CD14-positive monocyte (primary cell): ENCODE results near the gene TRPC6. TPM values are rescaled to one million over a fixed set of nuclear protein-coding genes. Genes with fewer than 3 reads are reported as not detected.

Source experiments
- DNase-seq, 3 donors: peaks; one replicate each; pipeline ENCODE4 v3.0.0-alpha.2; 2011 to 2022
- H2AFZ ChIP-seq: 2 replicates; pipeline ENCODE4 v1.6.0; 2012; ENCODE audit warnings: mild to moderate bottlenecking, low read depth, low read length, inconsistent platforms; ENCODE audit not compliant: insufficient read depth, poor library complexity, severe bottlenecking
- H3K27ac ChIP-seq, 2 donors: 1 replicate in 1 of 2; 2 replicates in 1 of 2; pipeline ENCODE4 v1.5.1; 2012 to 2013; ENCODE audit warnings: low read length in 2 of 2, control low read depth in 1 of 2, inconsistent platforms in 1 of 2, low read depth in 1 of 2, mild to moderate bottlenecking in 1 of 2
- H3K27me3 ChIP-seq, 2 donors: one replicate each; pipeline versions ENCODE4 v1.6.0 to v1.6.1; 2011 to 2013; ENCODE audit warnings: low read length in 2 of 2; ENCODE audit not compliant: control insufficient read depth in 2 of 2, insufficient read depth in 2 of 2
- H3K36me3 ChIP-seq, 2 donors: replicated peaks in 1 of 2; 1 replicate in 1 of 2; 2 replicates in 1 of 2; pipeline versions ENCODE4 v1.5.1 to v1.6.1; 2012 to 2013; ENCODE audit warnings: low read length in 2 of 2, control low read depth in 1 of 2, inconsistent platforms in 1 of 2, mild to moderate bottlenecking in 1 of 2; ENCODE audit not compliant: insufficient read depth in 2 of 2, control insufficient read depth in 1 of 2
- H3K4me1 ChIP-seq, 2 donors: 1 replicate in 1 of 2; 2 replicates in 1 of 2; pipeline versions ENCODE4 v1.5.1 to v1.6.1; 2012 to 2013; ENCODE audit warnings: low read length in 2 of 2, control low read depth in 1 of 2, inconsistent platforms in 1 of 2, mild to moderate bottlenecking in 1 of 2, moderate library complexity in 1 of 2; ENCODE audit not compliant: insufficient read depth in 2 of 2, control insufficient read depth in 1 of 2
- H3K4me2 ChIP-seq: replicated peaks from 2 replicates; pipeline ENCODE3; 2012; ENCODE audit warnings: low read length, moderate library complexity, mild to moderate bottlenecking; ENCODE audit not compliant: poor library complexity, severe bottlenecking; ENCODE audit errors: extremely low read depth
- H3K4me3 ChIP-seq, 3 experiments: fragments of 200-600 bp in 1 of 3; sonication (generic) in 1 of 3; replicated peaks in 1 of 3; 1 replicate in 2 of 3; 2 replicates in 1 of 3; pipeline ENCODE4 v1.5.1; 2011 to 2013; ENCODE audit warnings: low read length in 3 of 3, mild to moderate bottlenecking in 3 of 3, control low read depth in 2 of 3, low read depth in 2 of 3, inconsistent platforms in 1 of 3, moderate library complexity in 1 of 3
- H3K79me2 ChIP-seq: 2 replicates; pipeline ENCODE4 v1.6.0; 2012; ENCODE audit warnings: mild to moderate bottlenecking, control low read depth, inconsistent platforms, low read length, moderate library complexity; ENCODE audit not compliant: insufficient read depth
- H3K9ac ChIP-seq: 2 replicates; pipeline ENCODE4 v1.6.0; 2017; ENCODE audit warnings: low read length, mild to moderate bottlenecking; ENCODE audit not compliant: insufficient read depth, poor library complexity, severe bottlenecking
- H3K9me3 ChIP-seq, 2 donors: replicated peaks in 1 of 2; 1 replicate in 1 of 2; 2 replicates in 1 of 2; pipeline versions ENCODE4 v1.5.1 to v1.6.1; 2012 to 2013; ENCODE audit warnings: low read length in 2 of 2, control low read depth in 1 of 2; ENCODE audit not compliant: control insufficient read depth in 1 of 2, insufficient read depth in 1 of 2
- H4K20me1 ChIP-seq: 2 replicates; pipeline ENCODE4 v1.6.0; 2012; ENCODE audit warnings: mild to moderate bottlenecking, low read length, control low read depth, moderate library complexity; ENCODE audit not compliant: insufficient read depth
- H3K27ac Mint-ChIP-seq, 7 donors: one replicate each; pipeline ENCODE4 v1.8.0; 2020; ENCODE audit warnings: mild to moderate bottlenecking in 7 of 7, mixed read lengths in 7 of 7, moderate library complexity in 6 of 7, inconsistent platforms in 2 of 7
- H3K27me3 Mint-ChIP-seq, 3 donors: one replicate each; pipeline ENCODE4 v1.8.0; 2021 to 2022; ENCODE audit warnings: low read depth in 3 of 3, mild to moderate bottlenecking in 3 of 3, mixed read lengths in 3 of 3, moderate library complexity in 3 of 3, inconsistent platforms in 1 of 3
- H3K36me3 Mint-ChIP-seq, 2 donors: one replicate each; pipeline ENCODE4 v1.8.0; 2020; ENCODE audit warnings: mixed read lengths in 2 of 2, inconsistent platforms in 1 of 2, mild to moderate bottlenecking in 1 of 2
- H3K4me1 Mint-ChIP-seq: one replicate; pipeline ENCODE4 v1.8.0; 2020; ENCODE audit warnings: mild to moderate bottlenecking, mixed read lengths
- H3K4me3 Mint-ChIP-seq, 2 donors: one replicate each; pipeline ENCODE4 v1.8.0; 2020; ENCODE audit warnings: mild to moderate bottlenecking in 2 of 2, mixed read lengths in 2 of 2, moderate library complexity in 1 of 2
- H3K9me3 Mint-ChIP-seq, 7 donors: one replicate each; pipeline ENCODE4 v1.8.0; 2020 to 2022; ENCODE audit warnings: mixed read lengths in 7 of 7, mild to moderate bottlenecking in 6 of 7, moderate library complexity in 6 of 7, inconsistent platforms in 2 of 7
- CTCF ChIP-seq: fragments of 200-600 bp; IDR thresholded peaks from one replicate; pipeline ENCODE4 v1.8.0; 2022; ENCODE audit warnings: antibody characterized with exemption, mild to moderate bottlenecking
- WGBS: methylation state at CpG from one replicate; pipeline ENCODE4 v1.1.5; 2013; ENCODE audit warnings: missing lambda C conversion rate; ENCODE audit not compliant: insufficient coverage; 5-methylcytosine and 5-hydroxymethylcytosine counted together
- intact Hi-C, 2 donors: fragments of 100-400 bp; cut with micrococcal nuclease; formaldehyde crosslinking; loops; one replicate each; pipeline versions ENCODE4 v1.15.0 to v1.15.1; 2023
- polyA plus RNA-seq, 3 donors: library from polyadenylated mRNA; depleted of rRNA in 1 of 3; unstranded in 2 of 3; stranded (reverse) in 1 of 3; fragments of 300-500 nt in 2 of 3; fragments of >200 nt in 1 of 3; fragmentation: Illumina TruSeq in 2 of 3; gene quantifications; 1 replicate in 2 of 3; 2 replicates in 1 of 3; pipeline ENCODE4 v1.2.3, GENCODE V29; 2012 to 2021

TRPC6 gene
- polyA plus RNA-seq, 3 donors = 0.01 TPM; not detected in 2

GRCh38 chr11:101553891-101554292 lies 29.9 kb downstream of the TRPC6 start:
- H3K9ac ChIP-seq = no peak overlapping the region
- intact Hi-C loops = no loop called here
- no peaks in the 10 kb centered on the region for H3K79me2 ChIP-seq
- peak overlapping the region in 1 of 2 donors; percentile 52 for H3K27ac ChIP-seq
- Mint-ChIP-seq H3K27ac (peak overlapping the region in 2 of 7 donors; percentile 6 to 61), H3K4me3 (peak overlapping the region in 1 of 2 donors; percentile 7), H3K36me3 (no peaks in the 10 kb centered on the region), H3K9me3 (peaks cover 0 to 3% (median 0%) of the 10 kb centered on the region in 7 donors), H3K27me3 (peaks cover 0 to 1% (median 0%) of the 10 kb centered on the region in 3 donors), H3K4me1 (peaks cover 16% of the 10 kb centered on the region)
- H3K4me3 ChIP-seq = peak overlapping the region in 1 of 3 experiments; percentile 2
- peak overlapping the region; percentile 17 for H3K4me2 ChIP-seq
- no peaks in the 10 kb centered on the region for H3K9me3 ChIP-seq
- no CpG with 5 or more reads among the region's 3 CpGs for WGBS
- H3K4me1 ChIP-seq = peaks cover 5 to 30% of the 10 kb centered on the region in 2 donors
- no peak overlapping the region for H2AFZ ChIP-seq
- TF ChIP-seq CTCF = no peak
- H3K36me3 ChIP-seq = no peaks in the 10 kb centered on the region
- no peaks in the 10 kb centered on the region for H3K27me3 ChIP-seq
- DNase-seq = peak; percentile 11 to 21 (median 17)
- no peaks in the 10 kb centered on the region for H4K20me1 ChIP-seq

- Histone ChIP-seq H3K27ac (no peak overlapping the region), H2AFZ (no peak overlapping the region), H3K27me3 (no peaks in the 10 kb centered on the region), H3K9ac (no peak overlapping the region), H3K4me3 (peak overlapping the region in 1 of 3 experiments; percentile 2), H3K4me1 (peaks cover 5 to 30% of the 10 kb centered on the region in 2 donors), H3K4me2 (peak overlapping the region; percentile 17), H3K79me2 (no peaks in the 10 kb centered on the region), H3K36me3 (no peaks in the 10 kb centered on the region), H3K9me3 (no peaks in the 10 kb centered on the region), H4K20me1 (no peaks in the 10 kb centered on the region)
- TF ChIP-seq CTCF = no peak
- no peaks in the 10 kb centered on the region for H3K36me3 Mint-ChIP-seq
- no CpG with 5 or more reads among the region's 2 CpGs for WGBS
- peaks cover 0 to 3% (median 0%) of the 10 kb centered on the region in 7 donors for H3K9me3 Mint-ChIP-seq
- DNase-seq = peak; percentile 12 to 22 (median 20)
- peak overlapping the region in 1 of 2 donors; percentile 35 for H3K4me3 Mint-ChIP-seq
- peak overlapping the region in 1 of 7 donors; percentile 61 for H3K27ac Mint-ChIP-seq
- H3K4me1 Mint-ChIP-seq = peaks cover 16% of the 10 kb centered on the region
- peaks cover 0 to 1% (median 0%) of the 10 kb centered on the region in 3 donors for H3K27me3 Mint-ChIP-seq
- intact Hi-C loops = no loop called here
Measured at GRCh38 chr11:101552888-101553287, 30.9 kb downstream of the TRPC6 start.
